A673 (cell line): ENCODE measurements around the gene C9orf43.

Experiments
- EZH2 ChIP-seq: fragments of 200-600 bp; sonication (generic); IDR thresholded peaks from 2 replicates; pipeline ENCODE4 v1.6.1; 2017; ENCODE audit warnings: borderline replicate concordance, low read depth, mild to moderate bottlenecking, mixed read lengths, antibody characterized with exemption, low read length; ENCODE audit not compliant: poor library complexity, severe bottlenecking
- TF ChIP-seq, protein P1 (sequence below): fragments of 300-800, 200-600 bp; sonication (generic); conservative IDR thresholded peaks from 2 replicates; pipeline ENCODE4 v1.5.1; 2017; ENCODE audit warnings: low read depth, mild to moderate bottlenecking, antibody characterized with exemption, low read length, moderate library complexity, mixed read lengths

DNA sequence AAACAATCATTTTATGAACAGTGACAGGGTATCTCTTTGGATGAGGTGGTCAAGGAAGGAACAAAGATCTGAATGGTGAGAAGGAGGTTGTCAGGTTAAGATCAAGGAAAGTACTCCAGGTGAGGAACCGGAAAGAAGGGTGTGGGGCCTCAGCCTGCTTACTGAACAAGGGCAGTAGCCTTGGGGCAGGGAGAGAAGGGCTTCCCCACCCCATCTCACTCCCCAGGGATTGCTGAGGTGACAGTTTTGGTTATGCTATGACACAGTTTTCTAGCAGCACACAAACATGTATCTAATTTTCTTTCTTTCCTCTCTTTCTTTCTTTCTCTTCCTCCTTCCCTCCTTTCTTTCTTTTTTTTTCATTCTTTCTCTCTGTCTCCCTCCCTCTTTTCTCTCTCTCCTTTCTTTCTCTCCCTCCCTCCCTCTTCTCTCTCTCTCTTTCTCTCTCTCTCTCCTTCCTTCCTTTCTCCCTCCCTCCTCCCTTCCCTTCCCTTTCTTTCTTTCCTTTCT lies 29.6 kb upstream of the C9orf43 start:
- TF ChIP-seq, protein P1, sequence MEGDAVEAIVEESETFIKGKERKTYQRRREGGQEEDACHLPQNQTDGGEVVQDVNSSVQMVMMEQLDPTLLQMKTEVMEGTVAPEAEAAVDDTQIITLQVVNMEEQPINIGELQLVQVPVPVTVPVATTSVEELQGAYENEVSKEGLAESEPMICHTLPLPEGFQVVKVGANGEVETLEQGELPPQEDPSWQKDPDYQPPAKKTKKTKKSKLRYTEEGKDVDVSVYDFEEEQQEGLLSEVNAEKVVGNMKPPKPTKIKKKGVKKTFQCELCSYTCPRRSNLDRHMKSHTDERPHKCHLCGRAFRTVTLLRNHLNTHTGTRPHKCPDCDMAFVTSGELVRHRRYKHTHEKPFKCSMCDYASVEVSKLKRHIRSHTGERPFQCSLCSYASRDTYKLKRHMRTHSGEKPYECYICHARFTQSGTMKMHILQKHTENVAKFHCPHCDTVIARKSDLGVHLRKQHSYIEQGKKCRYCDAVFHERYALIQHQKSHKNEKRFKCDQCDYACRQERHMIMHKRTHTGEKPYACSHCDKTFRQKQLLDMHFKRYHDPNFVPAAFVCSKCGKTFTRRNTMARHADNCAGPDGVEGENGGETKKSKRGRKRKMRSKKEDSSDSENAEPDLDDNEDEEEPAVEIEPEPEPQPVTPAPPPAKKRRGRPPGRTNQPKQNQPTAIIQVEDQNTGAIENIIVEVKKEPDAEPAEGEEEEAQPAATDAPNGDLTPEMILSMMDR: no peak
- no peak for TF ChIP-seq EZH2
